IMR-90 (cell line): ENCODE measurements around the gene MYO1A. TPM values are rescaled to one million over a fixed set of nuclear protein-coding genes. Genes with fewer than 3 reads are reported as not detected.
A peak's percentile ranks its signal among the peaks of the same experiment; 100 is the strongest.

Experiments used
- ATAC-seq: fragments of 200-7000 bp; cut with Tn5 transposase; 2 replicates; pipeline ENCODE4 v1.9.1; 2020; ENCODE audit warnings: low read depth, mild to moderate bottlenecking, moderate library complexity
- BruUV-seq: library from RNA; stranded (reverse); fragments of 400-500 nt; replicated peaks from 2 replicates; lab custom pipeline; 2021; lab: Mats Ljungman, UMichigan
- CTCF ChIA-PET: fragments of 300-600 bp; formaldehyde crosslinking; extraction: SDS; loops from one replicate; lab custom pipeline; 2021; ENCODE audit warnings: antibody characterized with exemption; lab: Yijun Ruan, JAX
- POLR2A ChIA-PET: fragments of 300-600 bp; sonication (Branson Sonifier 250); formaldehyde crosslinking; loops from one replicate; lab custom pipeline; 2022; ENCODE audit warnings: antibody characterized with exemption; ENCODE audit not compliant: unreplicated experiment; lab: Charles Lee
- DNase-seq: peaks from one replicate; pipeline ENCODE4 v3.0.0; 2013
- H2AFZ ChIP-seq: replicated peaks from 2 replicates; pipeline ENCODE3; 2013; ENCODE audit warnings: low read length, mild to moderate bottlenecking; ENCODE audit not compliant: poor library complexity
- H2AK5ac ChIP-seq: 2 replicates; pipeline ENCODE4 v1.6.1; 2013; ENCODE audit warnings: low read depth, low read length, inconsistent platforms
- H2AK9ac ChIP-seq: replicated peaks from 2 replicates; pipeline ENCODE3; 2013; ENCODE audit warnings: mild to moderate bottlenecking, low read depth, low read length, moderate library complexity; ENCODE audit not compliant: poor library complexity
- H2BK120ac ChIP-seq: 2 replicates; pipeline ENCODE4 v1.6.1; 2013; ENCODE audit warnings: low read depth, low read length, inconsistent platforms
- H2BK15ac ChIP-seq: 3 replicates; pipeline ENCODE4 v1.6.1; 2013; ENCODE audit warnings: low read depth, low read length, inconsistent platforms
- H2BK20ac ChIP-seq: 2 replicates; pipeline ENCODE4 v1.6.1; 2013; ENCODE audit warnings: low read depth, mild to moderate bottlenecking, inconsistent platforms, low read length, moderate library complexity
- H2BK5ac ChIP-seq: 2 replicates; pipeline ENCODE4 v1.6.1; 2013; ENCODE audit warnings: mild to moderate bottlenecking, low read depth, low read length, inconsistent platforms; ENCODE audit not compliant: poor library complexity, severe bottlenecking
- H3K14ac ChIP-seq: replicated peaks from 2 replicates; pipeline ENCODE4 v1.6.1; 2013; ENCODE audit warnings: low read depth, low read length, inconsistent platforms
- H3K18ac ChIP-seq: 2 replicates; pipeline ENCODE4 v1.6.1; 2013; ENCODE audit warnings: low read depth, low read length, control low read depth
- H3K23ac ChIP-seq: 2 replicates; pipeline ENCODE4 v1.6.1; 2013; ENCODE audit warnings: low read depth, low read length, inconsistent platforms
- H3K27ac ChIP-seq: 2 replicates; pipeline ENCODE4 v1.5.1; 2013; ENCODE audit warnings: mild to moderate bottlenecking, control low read depth, low read length; ENCODE audit not compliant: insufficient read depth
- H3K27me3 ChIP-seq: 2 replicates; pipeline ENCODE4 v1.6.1; 2013; ENCODE audit warnings: low read length; ENCODE audit not compliant: control insufficient read depth, insufficient read depth
- H3K36me3 ChIP-seq: 2 replicates; pipeline ENCODE4 v1.6.1; 2013; ENCODE audit warnings: low read length, mixed read lengths; ENCODE audit not compliant: control insufficient read depth, insufficient read depth
- H3K4ac ChIP-seq: 2 replicates; pipeline ENCODE4 v1.6.1; 2013; ENCODE audit warnings: low read depth, low read length, inconsistent platforms
- H3K4me1 ChIP-seq: 2 replicates; pipeline ENCODE4 v1.6.1; 2013; ENCODE audit warnings: low read length, mixed read lengths; ENCODE audit not compliant: control insufficient read depth, insufficient read depth
- H3K4me2 ChIP-seq: 2 replicates; pipeline ENCODE4 v1.6.1; 2013; ENCODE audit warnings: low read depth, mild to moderate bottlenecking, control low read depth, low read length, moderate library complexity
- H3K4me3 ChIP-seq: 2 replicates; pipeline ENCODE4 v1.5.1; 2013; ENCODE audit warnings: low read depth, mild to moderate bottlenecking, control low read depth, low read length, moderate library complexity; ENCODE audit not compliant: insufficient read depth
- H3K56ac ChIP-seq: 2 replicates; pipeline ENCODE4 v1.6.1; 2013; ENCODE audit warnings: low read length, inconsistent platforms; ENCODE audit not compliant: insufficient read depth; ENCODE audit errors: extremely low read depth
- H3K79me1 ChIP-seq, 2 experiments: 2 replicates each; pipeline ENCODE4 v1.6.1; 2013; ENCODE audit warnings: low read length in 2 of 2, inconsistent platforms in 1 of 2, low read depth in 1 of 2
- H3K9ac ChIP-seq: 2 replicates; pipeline ENCODE4 v1.6.1; 2013; ENCODE audit warnings: low read depth, low read length, control low read depth
- H3K9me1 ChIP-seq: 2 replicates; pipeline ENCODE4 v1.6.1; 2013; ENCODE audit warnings: low read length, inconsistent platforms; ENCODE audit not compliant: insufficient read depth
- H3K9me3 ChIP-seq: 2 replicates; pipeline ENCODE4 v1.6.1; 2013; ENCODE audit warnings: low read length; ENCODE audit not compliant: control insufficient read depth, insufficient read depth
- H4K20me1 ChIP-seq: 2 replicates; pipeline ENCODE4 v1.6.1; 2013; ENCODE audit warnings: low read length, inconsistent platforms; ENCODE audit not compliant: insufficient read depth
- H4K5ac ChIP-seq: 2 replicates; pipeline ENCODE4 v1.6.1; 2013; ENCODE audit warnings: mild to moderate bottlenecking, low read depth, low read length, control low read depth
- H4K8ac ChIP-seq, 2 experiments: 2 replicates each; pipeline ENCODE4 v1.6.1; 2013; ENCODE audit warnings: low read depth in 2 of 2, low read length in 2 of 2, control low read depth in 1 of 2, inconsistent platforms in 1 of 2
- H4K91ac ChIP-seq: 2 replicates; pipeline ENCODE4 v1.6.1; 2013; ENCODE audit warnings: low read depth, low read length, inconsistent platforms; ENCODE audit not compliant: insufficient read depth
- BHLHE40 ChIP-seq: fragments of 150-350 bp; IDR thresholded peaks from 2 replicates; pipeline ENCODE4 v1.6.1; 2016; ENCODE audit warnings: mild to moderate bottlenecking, low read depth, low read length
- CEBPB ChIP-seq: IDR thresholded peaks from 2 replicates; pipeline ENCODE4 v1.6.1; 2012; ENCODE audit warnings: low read depth, low read length, improper control_type of control experiment
- CTCF ChIP-seq: conservative IDR thresholded peaks from 2 replicates; pipeline ENCODE4 v1.5.1; 2012; ENCODE audit warnings: mild to moderate bottlenecking, low read depth, low read length, improper control_type of control experiment
- ELK1 ChIP-seq: fragments of 150-350 bp; IDR thresholded peaks from 2 replicates; pipeline ENCODE4 v1.6.1; 2016; ENCODE audit warnings: low read depth, mild to moderate bottlenecking, low read length, moderate library complexity, borderline replicate concordance
- MAFK ChIP-seq: IDR thresholded peaks from 2 replicates; pipeline ENCODE4 v1.6.1; 2012; ENCODE audit warnings: low read depth, low read length, improper control_type of control experiment
- MAZ ChIP-seq: IDR thresholded peaks from 2 replicates; pipeline ENCODE4 v1.6.1; 2012; ENCODE audit warnings: low read depth, mild to moderate bottlenecking, low read length, improper control_type of control experiment, moderate library complexity, borderline replicate concordance
- MXI1 ChIP-seq: IDR thresholded peaks from 2 replicates; pipeline ENCODE4 v1.6.1; 2012; ENCODE audit warnings: low read depth, mild to moderate bottlenecking, low read length, moderate library complexity, borderline replicate concordance
- NFE2L2 ChIP-seq: fragments of 150-350 bp; IDR thresholded peaks from 2 replicates; pipeline ENCODE4 v1.6.1; 2016; ENCODE audit warnings: low read depth, mild to moderate bottlenecking, low read length
- POLR2A ChIP-seq: IDR thresholded peaks from 2 replicates; pipeline ENCODE4 v1.6.1; 2012; ENCODE audit warnings: mild to moderate bottlenecking, low read depth, low read length
- RAD21 ChIP-seq: IDR thresholded peaks from 2 replicates; pipeline ENCODE4 v1.6.1; 2012; ENCODE audit warnings: low read length, improper control_type of control experiment
- RCOR1 ChIP-seq: IDR thresholded peaks from 2 replicates; pipeline ENCODE4 v1.6.1; 2012; ENCODE audit warnings: mild to moderate bottlenecking, low read length, improper control_type of control experiment; ENCODE audit not compliant: insufficient replicate concordance
- RFX5 ChIP-seq: IDR thresholded peaks from 2 replicates; pipeline ENCODE4 v1.8.0; 2012; ENCODE audit warnings: low read depth, mild to moderate bottlenecking, low read length, moderate library complexity
- USF2 ChIP-seq: fragments of 150-350 bp; IDR thresholded peaks from 2 replicates; pipeline ENCODE4 v1.6.1; 2017; ENCODE audit warnings: mild to moderate bottlenecking, antibody characterized with exemption, low read length, low read depth
- dilution Hi-C: fragments of 300-500 bp; cut with HindIII; formaldehyde crosslinking; loops from one replicate; pipeline ENCODE4 v1.14.3; 2018; ENCODE audit warnings: low sequenced_read_pairs; ENCODE audit not compliant: unreplicated experiment
- in situ Hi-C: fragments of 300-500 bp; cut with MboI; formaldehyde crosslinking; loops from 3 replicates; pipeline ENCODE4 v1.14.3; 2019; ENCODE audit warnings: low sequenced_read_pairs, inconsistent platforms, mixed read lengths
- intact Hi-C: fragments of 100-400 bp; cut with micrococcal nuclease; formaldehyde crosslinking; loops from 2 replicates; pipeline ENCODE4 v1.10.0; 2022
- polyA plus RNA-seq, 3 experiments: library from polyadenylated mRNA; depleted of rRNA; stranded (reverse); fragments of >200 nt; gene quantifications; 2 replicates each; pipeline ENCODE4 v1.2.3, GENCODE V29; 2012; ENCODE audit warnings: low replicate concordance in 1 of 3
- total RNA-seq: library from RNA; depleted of rRNA; stranded (reverse); fragments of >200 nt; gene quantifications from 2 replicates; pipeline ENCODE4 v1.2.3, GENCODE V29; 2012

Gene MYO1A
- total and polyA plus RNA-seq, 2 of the 4 experiments (the other 2 are of a cell fraction), result under 0.01 TPM; not detected in 1

- intact Hi-C loops, result loop anchor here (1.0 kb wide), 3 partner anchors 147 to 230 kb away; partner anchors contain the start of gene HSD17B6
- H4K91ac ChIP-seq, result no peak overlapping the region
- H2BK120ac ChIP-seq, result no peak overlapping the region
- no peaks in the 10 kb centered on the region for H3K79me1 ChIP-seq
- no peak overlapping the region for H3K4me2 ChIP-seq
- H4K20me1 ChIP-seq, result peaks cover 3% of the 10 kb centered on the region; the same call in 1 of the 2 replicates
- no peak overlapping the region for H3K56ac ChIP-seq
- H3K4me3 ChIP-seq, result no peak overlapping the region
- ChIA-PET CTCF (interaction anchor here (3.5 kb wide), 1 partner anchor 224 kb away, joined by 15 read pairs; the partner anchor contains the start of gene HSD17B6), POLR2A (interaction anchor here (0.6 kb wide), 1 partner anchor 102 kb away, joined by 3 read pairs; the partner anchor contains the start of gene NAB2)
- peaks cover 2% of the 10 kb centered on the region; the same call in 1 of the 2 replicates for H3K27me3 ChIP-seq
- peak overlapping the region; percentile 66 for H2AFZ ChIP-seq
- H2BK15ac ChIP-seq, result no peak overlapping the region
- H3K18ac ChIP-seq, result no peak overlapping the region
- ATAC-seq (no peak), DNase-seq (no peak)
- no peak overlapping the region for H3K4ac ChIP-seq
- in situ Hi-C loops, result loop anchor here (5.0 to 25.0 kb wide), 2 partner anchors 225 to 475 kb away; partner anchors contain the start of genes HSD17B6 and RBMS2
- no peak overlapping the region for H3K9ac ChIP-seq
- no peaks in the 10 kb centered on the region for H3K9me3 ChIP-seq
- no peak overlapping the region for H2BK20ac ChIP-seq
- peak overlapping the region in 1 of 2 experiments; percentile 34; a peak in 1 of 4 replicates for H4K8ac ChIP-seq
- no peak overlapping the region for H3K23ac ChIP-seq
- no peak overlapping the region for H3K14ac ChIP-seq
- H3K9me1 ChIP-seq, result no peaks in the 10 kb centered on the region
- TF ChIP-seq NFE2L2 (no peak), RAD21 (no peak), ELK1 (no peak), POLR2A (no peak), USF2 (no peak), RCOR1 (no peak), RFX5 (no peak), CTCF (no peak), MAZ (no peak), MAFK (no peak), MXI1 (no peak), CEBPB (no peak), BHLHE40 (no peak)
- H2BK5ac ChIP-seq, result no peak overlapping the region
- dilution Hi-C loops, result no loop called here
- no peak overlapping the region for H2AK9ac ChIP-seq
- H4K5ac ChIP-seq, result no peak overlapping the region
- no peak overlapping the region for H2AK5ac ChIP-seq
- BruUV-seq, result no TSS peak
- H3K27ac ChIP-seq, result no peak overlapping the region
- H3K36me3 ChIP-seq, result no peaks in the 10 kb centered on the region
- peaks cover 4% of the 10 kb centered on the region for H3K4me1 ChIP-seq
Measured at GRCh38 chr12:56987011-56987410, 62.9 kb downstream of the MYO1A start.
